ENCODE data around the gene VPS13D.
A peak's percentile ranks its signal among the peaks of the same experiment; 100 is the strongest.

The VPS13D gene

GRCh38 chr1:12424087-12424529 is 194.3 kb downstream of the VPS13D start:
- H3K18ac ChIP-seq (ENCODE audit: low read depth in 1 of 2, low read length in 2 of 2), result no peak overlapping the region
- H3K27me3 ChIP-seq (ENCODE audit: control insufficient read depth in 1 of 2, insufficient read depth in 1 of 2, low read length in 2 of 2), result no peaks in the 10 kb centered on the region
- H3K36me3 ChIP-seq (ENCODE audit: control insufficient read depth in 1 of 2, insufficient read depth in 2 of 2, low read depth in 1 of 2, low read length in 2 of 2), result peaks cover 6 to 26% of the 10 kb centered on the region in 2 experiments
- no peak overlapping the region for H3K4ac ChIP-seq (ENCODE audit: low read depth in 1 of 2, low read length in 2 of 2)
- no peak overlapping the region for H2BK120ac ChIP-seq (ENCODE audit: low read depth, low read length)
- no peak overlapping the region for H2AK5ac ChIP-seq (ENCODE audit: low read length, severe bottlenecking)
- peak overlapping the region; percentile 66 for H3K9ac ChIP-seq (ENCODE audit: low read length)
- peaks cover 3% of the 10 kb centered on the region for H3K79me1 ChIP-seq (replicated peaks; ENCODE audit: low read length, poor library complexity, severe bottlenecking)
- no peak overlapping the region for H2BK5ac ChIP-seq (ENCODE audit: low read depth, low read length, poor library complexity, severe bottlenecking)
- H3K4me2 ChIP-seq (ENCODE audit: low read length, poor library complexity, severe bottlenecking), result no peak overlapping the region
- no peak overlapping the region for H2AFZ ChIP-seq (ENCODE audit: low read depth, low read length)
- H2BK15ac ChIP-seq (ENCODE audit: low read depth, poor library complexity, severe bottlenecking), result no peak overlapping the region
- WGBS, result 94% methylated on average over 3 of the region's 3 CpGs
- H3K14ac ChIP-seq (ENCODE audit: low read length in 2 of 2), result no peak overlapping the region
- H3K27ac ChIP-seq (ENCODE audit: low read length, poor library complexity, severe bottlenecking), result no peak overlapping the region
- H3K4me3 ChIP-seq (ENCODE audit: insufficient read depth in 1 of 2, low read depth in 1 of 2, low read length in 2 of 2), result peak overlapping the region in 1 of 2 experiments; percentile 3
- H4K8ac ChIP-seq (ENCODE audit: low read length), result no peak overlapping the region
- no peak for DNase-seq
- H3K4me1 ChIP-seq (ENCODE audit: control insufficient read depth, insufficient read depth, low read depth, low read length), result peaks cover 2% of the 10 kb centered on the region
- no peak overlapping the region for H3K23ac ChIP-seq (ENCODE audit: low read length in 2 of 2)
- H4K91ac ChIP-seq (ENCODE audit: low read length), result no peak overlapping the region
- no peak overlapping the region for H2BK12ac ChIP-seq (ENCODE audit: low read length in 2 of 2)
- H3K9me3 ChIP-seq (ENCODE audit: control insufficient read depth, low read length), result no peaks in the 10 kb centered on the region

- Histone ChIP-seq H2BK120ac (ENCODE audit: low read depth, low read length) (no peak overlapping the region), H3K4me1 (ENCODE audit: control insufficient read depth, insufficient read depth, low read depth, low read length) (peaks cover 2% of the 10 kb centered on the region)
Observed at GRCh38 chr1:12424793-12425192, 195.0 kb downstream of the VPS13D start.

GRCh38 chr1:12426030-12426429 is 196.2 kb downstream of the VPS13D start:
- Histone ChIP-seq H2AFZ (ENCODE audit: low read depth, low read length) (no peak overlapping the region), H3K14ac (ENCODE audit: low read length in 2 of 2) (no peak overlapping the region), H3K4me3 (ENCODE audit: insufficient read depth in 1 of 2, low read depth in 1 of 2, low read length in 2 of 2) (no peak overlapping the region), H2AK5ac (ENCODE audit: low read length, severe bottlenecking) (no peak overlapping the region), H2BK15ac (ENCODE audit: low read depth, poor library complexity, severe bottlenecking) (no peak overlapping the region), H3K4me2 (ENCODE audit: low read length, poor library complexity, severe bottlenecking) (no peak overlapping the region), H2BK5ac (ENCODE audit: low read depth, low read length, poor library complexity, severe bottlenecking) (no peak overlapping the region), H4K8ac (ENCODE audit: low read length) (no peak overlapping the region), H3K4ac (ENCODE audit: low read depth in 1 of 2, low read length in 2 of 2) (no peak overlapping the region), H2BK120ac (ENCODE audit: low read depth, low read length) (no peak overlapping the region), H3K4me1 (ENCODE audit: control insufficient read depth, insufficient read depth, low read depth, low read length) (peaks cover 2% of the 10 kb centered on the region), H3K9ac (ENCODE audit: low read length) (peak overlapping the region; percentile 69), H3K79me1 (replicated peaks; ENCODE audit: low read length, poor library complexity, severe bottlenecking) (peaks cover 3% of the 10 kb centered on the region), H3K23ac (ENCODE audit: low read length in 2 of 2) (no peak overlapping the region), H4K91ac (ENCODE audit: low read length) (no peak overlapping the region), H3K27ac (ENCODE audit: low read length, poor library complexity, severe bottlenecking) (no peak overlapping the region), H3K18ac (ENCODE audit: low read depth in 1 of 2, low read length in 2 of 2) (no peak overlapping the region), H3K27me3 (ENCODE audit: control insufficient read depth in 1 of 2, insufficient read depth in 1 of 2, low read length in 2 of 2) (no peaks in the 10 kb centered on the region), H3K36me3 (ENCODE audit: control insufficient read depth in 1 of 2, insufficient read depth in 2 of 2, low read depth in 1 of 2, low read length in 2 of 2) (peaks cover 6 to 19% of the 10 kb centered on the region in 2 experiments), H3K9me3 (ENCODE audit: control insufficient read depth, low read length) (no peaks in the 10 kb centered on the region), H2BK12ac (ENCODE audit: low read length in 2 of 2) (no peak overlapping the region)
- WGBS, result 100% methylated on average over 2 of the region's 3 CpGs
- no peak for DNase-seq

More at GRCh38 chr1:12424793-12425192, 195.0 kb downstream of the VPS13D start:
- no peak overlapping the region for H3K27ac ChIP-seq (ENCODE audit: low read length, poor library complexity, severe bottlenecking)
- no peak overlapping the region for H2BK15ac ChIP-seq (ENCODE audit: low read depth, poor library complexity, severe bottlenecking)
- H3K4me2 ChIP-seq (ENCODE audit: low read length, poor library complexity, severe bottlenecking), result no peak overlapping the region
- no peak overlapping the region for H3K4me3 ChIP-seq (ENCODE audit: insufficient read depth in 1 of 2, low read depth in 1 of 2, low read length in 2 of 2)
- H3K79me1 ChIP-seq (replicated peaks; ENCODE audit: low read length, poor library complexity, severe bottlenecking), result peaks cover 3% of the 10 kb centered on the region
- no peaks in the 10 kb centered on the region for H3K27me3 ChIP-seq (ENCODE audit: control insufficient read depth in 1 of 2, insufficient read depth in 1 of 2, low read length in 2 of 2)
- H3K23ac ChIP-seq (ENCODE audit: low read length in 2 of 2), result no peak overlapping the region
- H3K18ac ChIP-seq (ENCODE audit: low read depth in 1 of 2, low read length in 2 of 2), result no peak overlapping the region
- DNase-seq, result no peak
- no peak overlapping the region for H4K91ac ChIP-seq (ENCODE audit: low read length)
- H2BK5ac ChIP-seq (ENCODE audit: low read depth, low read length, poor library complexity, severe bottlenecking), result no peak overlapping the region
- no peak overlapping the region for H2AK5ac ChIP-seq (ENCODE audit: low read length, severe bottlenecking)
- H3K9me3 ChIP-seq (ENCODE audit: control insufficient read depth, low read length), result no peaks in the 10 kb centered on the region
- H3K14ac ChIP-seq (ENCODE audit: low read length in 2 of 2), result no peak overlapping the region
- no peak overlapping the region for H3K4ac ChIP-seq (ENCODE audit: low read depth in 1 of 2, low read length in 2 of 2)
- H2BK12ac ChIP-seq (ENCODE audit: low read length in 2 of 2), result no peak overlapping the region
- no peak overlapping the region for H2AFZ ChIP-seq (ENCODE audit: low read depth, low read length)
- H3K9ac ChIP-seq (ENCODE audit: low read length), result peak overlapping the region; percentile 37
- H3K36me3 ChIP-seq (ENCODE audit: control insufficient read depth in 1 of 2, insufficient read depth in 2 of 2, low read depth in 1 of 2, low read length in 2 of 2), result peaks cover 6 to 19% of the 10 kb centered on the region in 2 experiments
- H4K8ac ChIP-seq (ENCODE audit: low read length), result no peak overlapping the region

- Histone ChIP-seq H3K4ac (ENCODE audit: low read depth in 1 of 2, low read length in 2 of 2) (no peak overlapping the region), H2BK12ac (ENCODE audit: low read length in 2 of 2) (no peak overlapping the region), H3K4me1 (ENCODE audit: control insufficient read depth, insufficient read depth, low read depth, low read length) (peaks cover 6% of the 10 kb centered on the region), H3K27me3 (ENCODE audit: control insufficient read depth in 1 of 2, insufficient read depth in 1 of 2, low read length in 2 of 2) (no peaks in the 10 kb centered on the region), H3K18ac (ENCODE audit: low read depth in 1 of 2, low read length in 2 of 2) (no peak overlapping the region), H2BK120ac (ENCODE audit: low read depth, low read length) (no peak overlapping the region), H2BK15ac (ENCODE audit: low read depth, poor library complexity, severe bottlenecking) (no peak overlapping the region), H3K9me3 (ENCODE audit: control insufficient read depth, low read length) (no peaks in the 10 kb centered on the region), H4K91ac (ENCODE audit: low read length) (no peak overlapping the region), H3K4me3 (ENCODE audit: insufficient read depth in 1 of 2, low read depth in 1 of 2, low read length in 2 of 2) (no peak overlapping the region), H2AFZ (ENCODE audit: low read depth, low read length) (no peak overlapping the region), H2BK5ac (ENCODE audit: low read depth, low read length, poor library complexity, severe bottlenecking) (no peak overlapping the region), H3K23ac (ENCODE audit: low read length in 2 of 2) (no peak overlapping the region), H3K27ac (ENCODE audit: low read length, poor library complexity, severe bottlenecking) (no peak overlapping the region), H3K79me1 (replicated peaks; ENCODE audit: low read length, poor library complexity, severe bottlenecking) (peaks cover 1% of the 10 kb centered on the region), H3K36me3 (ENCODE audit: control insufficient read depth in 1 of 2, insufficient read depth in 2 of 2, low read depth in 1 of 2, low read length in 2 of 2) (peaks cover 11 to 21% of the 10 kb centered on the region in 2 experiments), H4K8ac (ENCODE audit: low read length) (no peak overlapping the region), H2AK5ac (ENCODE audit: low read length, severe bottlenecking) (no peak overlapping the region), H3K14ac (ENCODE audit: low read length in 2 of 2) (no peak overlapping the region), H3K4me2 (ENCODE audit: low read length, poor library complexity, severe bottlenecking) (no peak overlapping the region), H3K9ac (ENCODE audit: low read length) (no peak overlapping the region)
- no peak for DNase-seq
- WGBS, result 100% methylated on average over 3 of the region's 4 CpGs
Observed at GRCh38 chr1:12428334-12428733, 198.5 kb downstream of the VPS13D start.

All from mesenchymal stem cell (in vitro differentiated cells and primary cell).